ENCODE data around the gene OASL. TPM values are rescaled to one million over a fixed set of nuclear protein-coding genes. Genes with fewer than 3 reads are reported as not detected.

OASL gene
- polyA plus RNA-seq, 4 donors = 0.56 to 3.0 (median 2.0) TPM

DNA sequence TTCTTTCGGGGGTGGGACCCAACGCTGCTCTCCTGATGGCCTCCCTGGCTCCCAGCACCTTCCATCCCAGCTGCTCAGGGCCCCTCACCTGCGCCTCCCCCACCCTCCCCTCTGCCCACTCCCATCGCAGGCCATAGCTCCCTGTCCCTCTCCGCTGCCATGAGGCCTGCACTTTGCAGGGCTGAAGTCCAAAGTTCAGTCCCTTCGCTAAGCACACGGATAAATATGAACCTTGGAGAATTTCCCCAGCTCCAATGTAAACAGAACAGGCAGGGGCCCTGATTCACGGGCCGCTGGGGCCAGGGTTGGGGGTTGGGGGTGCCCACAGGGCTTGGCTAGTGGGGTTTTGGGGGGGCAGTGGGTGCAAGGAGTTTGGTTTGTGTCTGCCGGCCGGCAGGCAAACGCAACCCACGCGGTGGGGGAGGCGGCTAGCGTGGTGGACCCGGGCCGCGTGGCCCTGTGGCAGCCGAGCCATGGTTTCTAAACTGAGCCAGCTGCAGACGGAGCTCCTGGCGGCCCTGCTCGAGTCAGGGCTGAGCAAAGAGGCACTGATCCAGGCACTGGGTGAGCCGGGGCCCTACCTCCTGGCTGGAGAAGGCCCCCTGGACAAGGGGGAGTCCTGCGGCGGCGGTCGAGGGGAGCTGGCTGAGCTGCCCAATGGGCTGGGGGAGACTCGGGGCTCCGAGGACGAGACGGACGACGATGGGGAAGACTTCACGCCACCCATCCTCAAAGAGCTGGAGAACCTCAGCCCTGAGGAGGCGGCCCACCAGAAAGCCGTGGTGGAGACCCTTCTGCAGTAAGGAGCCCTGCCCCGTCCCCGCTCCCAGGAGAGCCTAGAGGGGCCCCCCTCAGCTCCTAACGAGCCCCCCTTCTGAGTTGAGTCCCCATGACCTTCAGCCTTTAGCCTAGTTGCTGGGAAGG, 60.5 kb downstream of the OASL start, which contains the start of gene HNF1A:
TSS of gene HNF1A (plus strand) at position 248 of the 924 bp plus-strand sequence. CDS start at position 474, 226 bp downstream.
- Histone ChIP-seq H3K27ac (ENCODE audit: low read depth in 1 of 3, low read length in 2 of 3) (peak within 1 kb of the TSS; percentile 89 to 95 (median 91)), H3K4me1 (ENCODE audit: control insufficient read depth in 3 of 3, insufficient read depth in 2 of 3, low read depth in 1 of 3, low read length in 2 of 3) (peaks cover 0 to 38% (median 3%) of the 10 kb centered on the region in 3 donors), H3K9me3 (ENCODE audit: control insufficient read depth in 2 of 2, insufficient read depth in 1 of 2, low read depth in 1 of 2, low read length in 1 of 2) (no peaks in the 10 kb centered on the region), H3K36me3 (ENCODE audit: control insufficient read depth in 3 of 3, insufficient read depth in 2 of 3, low read depth in 1 of 3, low read length in 3 of 3) (peaks cover 0 to 76% (median 2%) of the 10 kb centered on the region in 3 donors), H3K27me3 (ENCODE audit: control insufficient read depth in 3 of 3, insufficient read depth in 3 of 3, low read length in 3 of 3) (no peaks in the 10 kb centered on the region), H3K4me3 (ENCODE audit: low read depth in 1 of 3, low read length in 3 of 3) (peak within 1 kb of the TSS; percentile 63 to 80 (median 65))
- WGBS, 3 donors = 6 to 59% (median 38%) methylated on average over 32 to 40 of the region's 40 CpGs
- no peak for FAIRE-seq
- DNase-seq = peak; percentile 96 to 97

DNA sequence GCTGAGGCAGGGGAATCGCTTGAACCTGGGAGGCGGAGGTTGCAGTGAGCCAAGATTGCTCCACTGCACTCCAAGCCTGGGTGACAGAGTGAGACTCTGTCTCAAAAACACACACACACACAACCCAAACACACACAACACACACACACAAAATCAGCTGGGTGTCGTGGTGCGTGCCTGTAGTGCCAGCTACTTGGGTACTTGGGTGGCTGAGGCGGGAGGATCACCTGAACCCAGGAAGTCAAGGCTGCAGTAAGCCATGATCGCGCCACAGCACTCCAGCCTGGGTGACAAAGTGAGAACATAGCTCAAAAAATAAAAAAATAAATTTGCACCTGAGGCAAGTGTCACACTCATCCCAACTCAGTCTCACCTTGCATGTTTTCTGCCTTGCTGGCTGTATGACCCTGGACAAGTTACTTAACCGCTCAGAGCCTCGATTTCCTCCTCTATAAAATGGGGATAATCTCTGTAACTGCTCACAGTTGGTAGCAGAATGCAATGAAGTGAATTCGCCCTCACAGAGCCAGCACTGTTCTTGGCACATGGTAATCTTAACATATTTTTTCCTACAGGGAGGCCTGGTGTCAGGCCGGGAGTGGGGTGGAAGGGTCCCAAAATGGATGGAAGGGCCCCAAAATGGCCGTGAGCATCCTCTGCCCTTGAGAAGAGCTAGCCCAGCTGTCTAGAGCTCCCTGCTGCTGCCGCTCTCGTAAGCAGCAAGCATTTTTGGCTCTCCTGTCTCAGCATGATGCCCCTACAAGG, 61.3 kb downstream of the OASL start:
- Histone ChIP-seq H3K27ac (ENCODE audit: low read depth in 1 of 3, low read length in 2 of 3) (peak overlapping the region; percentile 69 to 95 (median 74)), H3K9me3 (ENCODE audit: control insufficient read depth in 2 of 2, insufficient read depth in 1 of 2, low read depth in 1 of 2, low read length in 1 of 2) (no peaks in the 10 kb centered on the region), H3K27me3 (ENCODE audit: control insufficient read depth in 3 of 3, insufficient read depth in 3 of 3, low read length in 3 of 3) (no peaks in the 10 kb centered on the region), H3K4me3 (ENCODE audit: low read depth in 1 of 3, low read length in 3 of 3) (peak overlapping the region in 2 of 3 donors; percentile 65 to 80), H3K4me1 (ENCODE audit: control insufficient read depth in 3 of 3, insufficient read depth in 2 of 3, low read depth in 1 of 3, low read length in 2 of 3) (peaks cover 0 to 38% (median 3%) of the 10 kb centered on the region in 3 donors), H3K36me3 (ENCODE audit: control insufficient read depth in 3 of 3, insufficient read depth in 2 of 3, low read depth in 1 of 3, low read length in 3 of 3) (peaks cover 0 to 76% (median 2%) of the 10 kb centered on the region in 3 donors)
- 21 to 61% (median 34%) methylated on average over 12 to 14 of the region's 14 CpGs for WGBS, 3 donors
- DNase-seq = no peak
- FAIRE-seq = no peak

DNA sequence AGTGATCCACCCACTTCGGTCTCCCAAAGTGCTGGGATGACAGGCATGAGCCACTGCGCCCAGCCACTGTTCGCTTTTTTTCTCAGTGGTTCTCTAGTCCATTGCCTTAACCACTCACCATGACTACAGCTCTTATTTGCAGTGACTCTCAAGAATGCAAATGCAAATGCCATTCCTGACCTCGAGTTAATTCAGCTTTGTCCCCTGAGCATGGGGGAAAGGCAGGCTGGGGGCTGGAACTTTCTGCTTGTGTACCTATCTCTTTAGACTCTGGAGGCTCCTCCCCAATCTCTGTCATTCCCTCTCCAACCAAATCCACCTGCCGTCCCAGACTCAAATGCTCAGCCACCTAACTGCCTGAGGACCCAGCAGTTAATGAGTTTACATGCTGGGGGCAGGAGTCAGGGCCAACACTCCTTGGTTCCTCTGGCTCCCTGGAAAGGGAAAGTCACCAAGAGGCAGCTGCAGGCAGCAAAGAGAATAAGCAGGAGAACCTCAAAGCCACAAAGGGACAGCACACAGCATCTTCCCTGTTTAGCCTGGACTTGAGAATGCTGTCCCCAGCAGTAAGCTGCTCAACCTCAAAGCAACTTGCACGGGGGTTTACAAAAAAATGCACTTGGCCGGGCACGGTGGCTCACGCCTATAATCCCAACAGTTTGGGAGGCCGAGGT, 66.0 kb downstream of the OASL start:
- DNase-seq (peak; percentile 56 to 67), FAIRE-seq (no peak)
- Histone ChIP-seq H3K27me3 (ENCODE audit: control insufficient read depth in 3 of 3, insufficient read depth in 3 of 3, low read length in 3 of 3) (no peaks in the 10 kb centered on the region), H3K36me3 (ENCODE audit: control insufficient read depth in 3 of 3, insufficient read depth in 2 of 3, low read depth in 1 of 3, low read length in 3 of 3) (peaks cover 0 to 84% (median 10%) of the 10 kb centered on the region in 3 donors), H3K9me3 (ENCODE audit: control insufficient read depth in 2 of 2, insufficient read depth in 1 of 2, low read depth in 1 of 2, low read length in 1 of 2) (no peaks in the 10 kb centered on the region), H3K4me3 (ENCODE audit: low read depth in 1 of 3, low read length in 3 of 3) (no peak overlapping the region), H3K27ac (ENCODE audit: low read depth in 1 of 3, low read length in 2 of 3) (peak overlapping the region in 2 of 3 donors; percentile 30 to 62), H3K4me1 (ENCODE audit: control insufficient read depth in 3 of 3, insufficient read depth in 2 of 3, low read depth in 1 of 3, low read length in 2 of 3) (peaks cover 0 to 42% (median 0%) of the 10 kb centered on the region in 3 donors)
- WGBS, 3 donors = 38 to 54% (median 44%) methylated on average over 10 of the region's 10 CpGs

DNA sequence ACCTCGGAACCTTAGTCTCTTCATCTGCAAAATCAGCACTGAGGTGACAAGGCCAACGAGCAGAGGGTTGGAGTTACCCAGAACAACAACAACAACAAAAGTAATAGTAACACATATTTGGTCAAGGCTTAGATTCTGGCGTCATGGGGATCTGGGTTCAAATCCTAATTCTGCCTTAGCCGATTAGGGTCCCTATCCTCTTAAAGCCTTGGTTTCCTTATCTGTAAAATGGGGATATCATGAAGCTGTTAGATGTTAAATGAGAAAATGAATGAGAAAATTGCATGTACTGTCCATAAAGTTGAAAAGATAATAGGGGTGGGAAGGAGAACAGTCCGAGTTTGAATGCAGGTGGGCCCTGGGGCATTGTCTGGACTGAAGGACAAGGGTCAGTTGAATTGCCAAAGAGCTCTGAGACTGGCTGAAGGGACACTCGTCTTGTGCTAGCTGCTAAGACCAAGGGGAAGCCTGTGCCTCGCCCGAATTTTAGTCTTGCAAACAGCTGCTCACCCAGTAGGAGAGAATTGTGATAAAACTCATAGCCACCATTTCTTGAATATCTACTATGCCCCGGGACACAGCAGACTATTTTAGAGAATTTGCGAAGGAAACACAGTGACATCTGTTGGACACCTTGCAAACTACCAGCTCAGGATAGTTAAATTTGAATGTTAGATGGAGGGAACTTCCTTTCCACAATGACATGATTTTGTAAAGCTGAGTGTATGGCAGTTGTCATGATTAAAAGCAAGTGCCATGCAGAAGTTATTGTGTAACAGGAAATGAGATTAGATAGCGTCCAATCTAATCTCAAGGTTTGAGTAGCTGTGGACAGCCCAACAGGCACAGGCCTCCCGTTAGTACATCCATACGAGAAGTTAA, 67.5 kb downstream of the OASL start:
- WGBS, 3 donors = 22 to 34% (median 27%) methylated on average over 13 of the region's 13 CpGs
- peak overlapping the region; percentile 3 to 64 (median 30) for H3K27ac ChIP-seq (ENCODE audit: low read depth in 1 of 3, low read length in 2 of 3)
- FAIRE-seq = no peak
- H3K9me3 ChIP-seq (ENCODE audit: control insufficient read depth in 2 of 2, insufficient read depth in 1 of 2, low read depth in 1 of 2, low read length in 1 of 2) = no peaks in the 10 kb centered on the region
- peak; percentile 80 to 86 for DNase-seq
- H3K4me1 ChIP-seq (ENCODE audit: control insufficient read depth in 3 of 3, insufficient read depth in 2 of 3, low read depth in 1 of 3, low read length in 2 of 3) = peaks cover 0 to 38% (median 0%) of the 10 kb centered on the region in 3 donors
- no peak overlapping the region for H3K4me3 ChIP-seq (ENCODE audit: low read depth in 1 of 3, low read length in 3 of 3)
- peaks cover 0 to 83% (median 10%) of the 10 kb centered on the region in 3 donors for H3K36me3 ChIP-seq (ENCODE audit: control insufficient read depth in 3 of 3, insufficient read depth in 2 of 3, low read depth in 1 of 3, low read length in 3 of 3)
- no peaks in the 10 kb centered on the region for H3K27me3 ChIP-seq (ENCODE audit: control insufficient read depth in 3 of 3, insufficient read depth in 3 of 3, low read length in 3 of 3)

DNA sequence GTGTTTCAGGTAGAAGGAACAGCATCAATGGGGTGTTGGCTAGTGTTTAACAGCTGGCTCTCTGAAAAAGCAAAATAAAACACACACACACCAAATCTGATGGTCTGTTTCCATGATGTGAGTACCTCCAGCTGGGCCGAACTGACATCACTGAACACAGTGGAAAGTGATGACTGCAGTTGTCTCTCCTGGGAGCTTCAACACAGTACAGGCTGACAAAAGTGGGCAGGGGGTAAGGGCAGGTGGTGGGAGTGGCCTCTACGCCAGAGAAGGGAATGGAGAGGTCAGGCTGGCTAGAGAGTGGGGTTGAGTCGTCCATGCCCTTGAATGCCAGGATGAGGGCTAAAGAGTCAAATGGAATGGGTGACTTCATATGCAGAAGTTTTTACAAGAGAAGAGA, 68.7 kb downstream of the OASL start:
- H3K27me3 ChIP-seq (ENCODE audit: control insufficient read depth in 3 of 3, insufficient read depth in 3 of 3, low read length in 3 of 3) = no peaks in the 10 kb centered on the region
- peaks cover 0 to 3% of the 10 kb centered on the region in 2 donors for H3K9me3 ChIP-seq (ENCODE audit: control insufficient read depth in 2 of 2, insufficient read depth in 1 of 2, low read depth in 1 of 2, low read length in 1 of 2)
- WGBS, 3 donors = 65 to 78% (median 71%) methylated on average over 3 of the region's 3 CpGs
- H3K36me3 ChIP-seq (ENCODE audit: control insufficient read depth in 3 of 3, insufficient read depth in 2 of 3, low read depth in 1 of 3, low read length in 3 of 3) = peaks cover 0 to 72% (median 10%) of the 10 kb centered on the region in 3 donors
- H3K27ac ChIP-seq (ENCODE audit: low read depth in 1 of 3, low read length in 2 of 3) = no peak overlapping the region
- no peak for FAIRE-seq
- DNase-seq = no peak
- H3K4me1 ChIP-seq (ENCODE audit: control insufficient read depth in 3 of 3, insufficient read depth in 2 of 3, low read depth in 1 of 3, low read length in 2 of 3) = peaks cover 0 to 38% (median 0%) of the 10 kb centered on the region in 3 donors
- H3K4me3 ChIP-seq (ENCODE audit: low read depth in 1 of 3, low read length in 3 of 3) = no peak overlapping the region

Other genes with a start within 250 kb of the OASL start
- 10 to 100 TPM in 2 of 4 donors, 1 to 10 TPM in 2; 8.4 to 57.8 (median 13.7) TPM for gene SPPL3, start 134.9 kb downstream of the OASL start, polyA plus RNA-seq
- 10 to 100 TPM; 23.0 to 71.3 (median 37.2) TPM for gene HNF1A, start 60.7 kb downstream of the OASL start, polyA plus RNA-seq
- gene C12orf43, start 22.8 kb downstream of the OASL start, polyA plus RNA-seq = 10 to 100 TPM in 1 of 4 donors, 1 to 10 TPM in 3; 4.5 to 11.4 (median 7.2) TPM
- gene P2RX7, start 93.6 kb upstream of the OASL start, polyA plus RNA-seq = under 1 TPM in 3 of 4 donors, not detected in 1; 0.27 to 0.66 (median 0.62) TPM
- 100 to 1,000 TPM in 1 of 4 donors, 10 to 100 TPM in 3; 17.5 to 129 (median 43.5) TPM for gene P2RX4, start 170.9 kb upstream of the OASL start, polyA plus RNA-seq

Measured in small intestine (tissue), 7 donors.